K562 (cell line): Measurements from ENCODE around the gene CISD3. TPM values are rescaled to one million over a fixed set of nuclear protein-coding genes. Genes with fewer than 3 reads are reported as not detected.

Experiments used
- MCM3 ChIP-seq: fragments of 450-650 bp; IDR thresholded peaks from 2 replicates; pipeline ENCODE4 v1.6.1; 2016
- MTF1 ChIP-seq: fragments of 250-450 bp; sonication (Bioruptor Pico); IDR thresholded peaks from 2 replicates; pipeline ENCODE4 v1.9.0; 2021; ENCODE audit warnings: moderate library complexity, mild to moderate bottlenecking, inconsistent platforms, borderline replicate concordance
- MXI1 ChIP-seq: IDR thresholded peaks from 2 replicates; pipeline ENCODE4 v1.6.1; 2011; ENCODE audit warnings: low read depth, mild to moderate bottlenecking, improper control_type of control experiment, low read length
- NFYB ChIP-seq: IDR thresholded peaks from 2 replicates; pipeline ENCODE4 v1.6.1; 2011; ENCODE audit warnings: mild to moderate bottlenecking, moderate library complexity; ENCODE audit not compliant: insufficient read length; ENCODE audit errors: extremely low read depth
- POLR2G ChIP-seq: fragments of 200-400 bp; formaldehyde crosslinking; IDR thresholded peaks from 2 replicates; pipeline ENCODE4 v1.6.1; 2017; ENCODE audit warnings: low read depth, mild to moderate bottlenecking, antibody characterized with exemption, low read length, moderate library complexity
- POU5F1 ChIP-seq: fragments of 150-350 bp; IDR thresholded peaks from 2 replicates; pipeline ENCODE4 v1.6.1; 2014; ENCODE audit warnings: borderline replicate concordance, low read length, low read depth, mild to moderate bottlenecking; ENCODE audit not compliant: partially characterized antibody
- PPARD ChIP-seq: fragments of 250-450 bp; sonication (Bioruptor Pico); IDR thresholded peaks from 2 replicates; pipeline ENCODE4 v1.8.0; 2022; ENCODE audit warnings: inconsistent platforms, mild to moderate bottlenecking, moderate library complexity
- TCF3 ChIP-seq: sonication (generic); formaldehyde crosslinking; IDR thresholded peaks from 2 replicates; pipeline ENCODE4 v1.4.0; 2020; ENCODE audit warnings: mild to moderate bottlenecking, missing genetic modification reagents
- THAP7 ChIP-seq: fragments of 250-450 bp; sonication (Bioruptor Pico); IDR thresholded peaks from 2 replicates; pipeline ENCODE4 v1.5.0; 2021
- TOE1 ChIP-seq, 2 experiments: fragments of 450-650 bp in 1 of 2; sonication (generic) in 1 of 2; formaldehyde crosslinking in 1 of 2; IDR thresholded peaks; 2 replicates each; pipeline versions ENCODE4 v1.7.1 to v1.8.0; 2016 to 2022; ENCODE audit warnings: borderline replicate concordance in 2 of 2, mild to moderate bottlenecking in 2 of 2, antibody characterized with exemption in 1 of 2, inconsistent platforms in 1 of 2, low read depth in 1 of 2, missing genetic modification reagents in 1 of 2, moderate library complexity in 1 of 2
- TSC22D4 ChIP-seq: fragments of 450-650 bp; IDR thresholded peaks from 2 replicates; pipeline ENCODE4 v1.6.1; 2016; ENCODE audit warnings: missing genetic modification characterization, missing biosample characterization, control low read depth
- ZC3H4 ChIP-seq: sonication (generic); formaldehyde crosslinking; IDR thresholded peaks from 2 replicates; pipeline ENCODE4 v1.9.0; 2021; ENCODE audit warnings: missing genetic modification reagents, borderline replicate concordance
- ZKSCAN3 ChIP-seq: fragments of 250-450 bp; sonication (Bioruptor Pico); IDR thresholded peaks from 2 replicates; pipeline ENCODE4 v1.4.0; 2020
- ZNF24 ChIP-seq: fragments of 450-650 bp; IDR thresholded peaks from 2 replicates; pipeline ENCODE4 v1.6.1; 2016
- ZNF507 ChIP-seq: conservative IDR thresholded peaks from 2 replicates; pipeline ENCODE4 v1.6.1; 2017; ENCODE audit warnings: missing genetic modification characterization, missing compliant biosample characterization
- ZNF518B ChIP-seq: fragments of 250-450 bp; sonication (Bioruptor Pico); IDR thresholded peaks from 2 replicates; pipeline ENCODE4 v1.5.0; 2021; ENCODE audit warnings: mild to moderate bottlenecking, moderate library complexity
- ZNF644 ChIP-seq: fragments of 200-800 bp; sonication (Bioruptor generic); IDR thresholded peaks from 2 replicates; pipeline ENCODE4 v1.6.1; 2016; ENCODE audit warnings: low read depth, missing genetic modification characterization, missing compliant biosample characterization
- ZSCAN32 ChIP-seq: fragments of 450-650 bp; formaldehyde crosslinking; IDR thresholded peaks from 2 replicates; pipeline ENCODE4 v1.4.0; 2020; ENCODE audit warnings: mild to moderate bottlenecking, moderate library complexity
- polyA plus RNA-seq, 8 experiments: library from polyadenylated mRNA; depleted of rRNA in 4 of 8; stranded (reverse) in 5 of 8; unstranded in 3 of 8; fragments of >200 nt; fragmentation: Nextera tagmentation in 2 of 8; fragmentation: Illumina TruSeq in 1 of 8; extraction: Ambion mirVana in 2 of 8; extraction: Trizol in 1 of 8; gene quantifications; 2 replicates each; pipeline versions ENCODE4 v1.2.1 to v1.2.3, GENCODE V29; 2011 to 2014; ENCODE audit warnings: inconsistent platforms in 1 of 8, missing spikeins in 1 of 8
- total RNA-seq, 7 experiments: library from RNA; depleted of rRNA in 6 of 7; stranded (reverse); fragments of >200 nt in 6 of 7; fragmentation: Illumina TruSeq in 2 of 7; extraction: Trizol in 2 of 7; gene quantifications; 2 replicates each; pipeline versions ENCODE4 v1.2.1 to v1.2.3, GENCODE V29; 2011 to 2021; ENCODE audit warnings: low replicate concordance in 1 of 7
- TF ChIP-seq, protein P1 (sequence below): fragments of 250-450 bp; sonication (Bioruptor Pico); IDR thresholded peaks from 2 replicates; pipeline ENCODE4 v1.4.0; 2020; ENCODE audit warnings: mild to moderate bottlenecking
- TF ChIP-seq, protein P2 (sequence below): fragments of 450-650 bp; IDR thresholded peaks from 2 replicates; pipeline ENCODE4 v1.6.1; 2016; ENCODE audit warnings: borderline replicate concordance

The CISD3 gene
- total and polyA plus RNA-seq, 9 of the 15 experiments (the other 6 are each of a cell fraction or from before 2014, with no cell fraction given) = 5.0 to 60.7 (median 15.7) TPM

- TF ChIP-seq, protein P1, sequence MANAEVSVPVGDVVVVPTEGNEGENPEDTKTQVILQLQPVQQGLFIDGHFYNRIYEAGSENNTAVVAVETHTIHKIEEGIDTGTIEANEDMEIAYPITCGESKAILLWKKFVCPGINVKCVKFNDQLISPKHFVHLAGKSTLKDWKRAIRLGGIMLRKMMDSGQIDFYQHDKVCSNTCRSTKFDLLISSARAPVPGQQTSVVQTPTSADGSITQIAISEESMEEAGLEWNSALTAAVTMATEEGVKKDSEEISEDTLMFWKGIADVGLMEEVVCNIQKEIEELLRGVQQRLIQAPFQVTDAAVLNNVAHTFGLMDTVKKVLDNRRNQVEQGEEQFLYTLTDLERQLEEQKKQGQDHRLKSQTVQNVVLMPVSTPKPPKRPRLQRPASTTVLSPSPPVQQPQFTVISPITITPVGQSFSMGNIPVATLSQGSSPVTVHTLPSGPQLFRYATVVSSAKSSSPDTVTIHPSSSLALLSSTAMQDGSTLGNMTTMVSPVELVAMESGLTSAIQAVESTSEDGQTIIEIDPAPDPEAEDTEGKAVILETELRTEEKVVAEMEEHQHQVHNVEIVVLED (CRISPR knock-in tag) = no peak
- no peak for TF ChIP-seq ZNF507
- TF ChIP-seq THAP7 (CRISPR knock-in tag) = no peak
- TF ChIP-seq ZC3H4 (CRISPR knock-in tag) = no peak
- no peak for TF ChIP-seq TSC22D4
- no peak for TF ChIP-seq ZNF24
- TF ChIP-seq POU5F1 = no peak
- TF ChIP-seq POLR2G = peak; percentile 84
- TF ChIP-seq ZNF644 (tag) = no peak; the same call in 1 of the 2 replicates
- no peak for TF ChIP-seq PPARD
- TF ChIP-seq, protein P2, sequence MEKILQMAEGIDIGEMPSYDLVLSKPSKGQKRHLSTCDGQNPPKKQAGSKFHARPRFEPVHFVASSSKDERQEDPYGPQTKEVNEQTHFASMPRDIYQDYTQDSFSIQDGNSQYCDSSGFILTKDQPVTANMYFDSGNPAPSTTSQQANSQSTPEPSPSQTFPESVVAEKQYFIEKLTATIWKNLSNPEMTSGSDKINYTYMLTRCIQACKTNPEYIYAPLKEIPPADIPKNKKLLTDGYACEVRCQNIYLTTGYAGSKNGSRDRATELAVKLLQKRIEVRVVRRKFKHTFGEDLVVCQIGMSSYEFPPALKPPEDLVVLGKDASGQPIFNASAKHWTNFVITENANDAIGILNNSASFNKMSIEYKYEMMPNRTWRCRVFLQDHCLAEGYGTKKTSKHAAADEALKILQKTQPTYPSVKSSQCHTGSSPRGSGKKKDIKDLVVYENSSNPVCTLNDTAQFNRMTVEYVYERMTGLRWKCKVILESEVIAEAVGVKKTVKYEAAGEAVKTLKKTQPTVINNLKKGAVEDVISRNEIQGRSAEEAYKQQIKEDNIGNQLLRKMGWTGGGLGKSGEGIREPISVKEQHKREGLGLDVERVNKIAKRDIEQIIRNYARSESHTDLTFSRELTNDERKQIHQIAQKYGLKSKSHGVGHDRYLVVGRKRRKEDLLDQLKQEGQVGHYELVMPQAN = no peak
- no peak for TF ChIP-seq TOE1 (IDR thresholded peaks at IDR 0.05; ENCODE audit: borderline replicate concordance)
- no peak for TF ChIP-seq TOE1 (CRISPR knock-in tag; IDR thresholded peaks at IDR 0.05; ENCODE audit: borderline replicate concordance, low read depth)
- TF ChIP-seq ZNF518B = no peak
- no peak for TF ChIP-seq TCF3 (CRISPR knock-in tag)
- TF ChIP-seq ZKSCAN3 = no peak
- 0 out of 2 replicates have a peak, but pooled peaks have one; percentile 22 for TF ChIP-seq ZSCAN32
- TF ChIP-seq NFYB = no peak
- no peak for TF ChIP-seq MTF1 (CRISPR knock-in tag)
- TF ChIP-seq MXI1 = no peak
- no peak for TF ChIP-seq MCM3
These were observed 25.3 kb upstream of the CISD3 start, which contains the start of gene MLLT6 (continued) for GRCh38 chr17:38704606-38705522.
